Endodermal cell (in vitro differentiated cells): ENCODE results near the gene ALOXE3. TPM values are rescaled to one million over a fixed set of nuclear protein-coding genes. Genes with fewer than 3 reads are reported as not detected.

Experiments
- DNase-seq: peaks from one replicate; pipeline ENCODE4 v3.0.0-alpha.2; 2017
- H3K27ac ChIP-seq: 2 replicates; pipeline ENCODE4 v1.5.1; 2013; ENCODE audit warnings: mild to moderate bottlenecking, low read depth, low read length, moderate library complexity
- H3K27me3 ChIP-seq: 2 replicates; pipeline ENCODE4 v1.6.1; 2013; ENCODE audit warnings: mild to moderate bottlenecking, low read length, moderate library complexity; ENCODE audit not compliant: insufficient read depth, control insufficient read depth, poor library complexity, severe bottlenecking
- H3K36me3 ChIP-seq: 2 replicates; pipeline ENCODE4 v1.7.0; 2013; ENCODE audit warnings: mild to moderate bottlenecking, low read length, moderate library complexity; ENCODE audit not compliant: control insufficient read depth, insufficient read depth
- H3K4me1 ChIP-seq: one replicate; pipeline ENCODE4 v1.7.0; 2013; ENCODE audit warnings: low read length; ENCODE audit not compliant: control insufficient read depth, insufficient read depth
- H3K4me3 ChIP-seq: 2 replicates; pipeline ENCODE4 v1.5.1; 2013; ENCODE audit warnings: mild to moderate bottlenecking, low read length, moderate library complexity
- H3K9ac ChIP-seq: 2 replicates; pipeline ENCODE4 v1.6.1; 2013; ENCODE audit warnings: mild to moderate bottlenecking, low read length, moderate library complexity; ENCODE audit not compliant: poor library complexity, severe bottlenecking; ENCODE audit errors: extremely low read depth
- H3K9me3 ChIP-seq: 2 replicates; pipeline ENCODE4 v1.6.1; 2013; ENCODE audit warnings: mild to moderate bottlenecking, low read length, moderate library complexity; ENCODE audit not compliant: control insufficient read depth
- H3K27ac Mint-ChIP-seq: 2 replicates; pipeline ENCODE4 v1.8.0; 2020; ENCODE audit warnings: mixed read lengths
- H3K27me3 Mint-ChIP-seq: 2 replicates; pipeline ENCODE4 v1.8.0; 2021; ENCODE audit warnings: mild to moderate bottlenecking, mixed read lengths; ENCODE audit not compliant: insufficient read depth
- H3K36me3 Mint-ChIP-seq: 2 replicates; pipeline ENCODE4 v1.8.0; 2020; ENCODE audit warnings: low read depth, mixed read lengths
- H3K4me1 Mint-ChIP-seq: 2 replicates; pipeline ENCODE4 v1.8.0; 2020; ENCODE audit warnings: mixed read lengths
- H3K4me3 Mint-ChIP-seq: 2 replicates; pipeline ENCODE4 v1.8.0; 2020; ENCODE audit warnings: mild to moderate bottlenecking, moderate library complexity, mixed read lengths
- H3K9me3 Mint-ChIP-seq: 2 replicates; pipeline ENCODE4 v1.8.0; 2020; ENCODE audit warnings: mild to moderate bottlenecking, mixed read lengths
- CTCF ChIP-seq: fragments of 200-600 bp; sonication (generic); conservative IDR thresholded peaks from 2 replicates; pipeline ENCODE4 v1.5.0; 2021; ENCODE audit warnings: antibody characterized with exemption, mild to moderate bottlenecking
- WGBS, 2 experiments: methylation state at CpG; one replicate each; pipeline versions ENCODE4 v1.1.5 to v1.1.7; 2013; ENCODE audit warnings: missing lambda C conversion rate in 2 of 2, mixed read lengths in 1 of 2; ENCODE audit not compliant: insufficient coverage in 1 of 2, insufficient read length in 1 of 2; 5-methylcytosine and 5-hydroxymethylcytosine counted together
- total RNA-seq, 2 donors: library from RNA; stranded (reverse); fragmentation: NEBNext Ultra II Directional in 1 of 2; extraction: Animal tissue kit (Norgen Biotek cat#: 25700) in 1 of 2; gene quantifications; 2 replicates in 1 of 2; 3 replicates in 1 of 2; pipeline ENCODE4 v1.2.1, GENCODE V29; 2021

ALOXE3 gene
- total RNA-seq, 2 donors from 2014 or later: 0.13 to 0.49 TPM

GRCh38 chr17:8162233-8162996, 44.1 kb upstream of the ALOXE3 start, which contains the start of gene VAMP2:
VAMP2 (minus strand) TSS chr17:8162948; CDS start chr17:8162879, 69 bp downstream.
- peak within 1 kb of the TSS; percentile 93 for H3K4me3 ChIP-seq
- H3K4me1 Mint-ChIP-seq: peaks cover 39% of the 10 kb centered on the region
- H3K9me3 Mint-ChIP-seq: no peaks in the 10 kb centered on the region
- peak; percentile 91 for DNase-seq
- H3K27me3 Mint-ChIP-seq: no peaks in the 10 kb centered on the region
- peaks cover 15% of the 10 kb centered on the region for H3K4me1 ChIP-seq
- WGBS, 2 experiments: 0% methylated on average over 11 to 75 of the region's 75 CpGs
- no peaks in the 10 kb centered on the region for H3K27me3 ChIP-seq
- no peaks in the 10 kb centered on the region for H3K9me3 ChIP-seq
- peak within 1 kb of the TSS; percentile 81 for H3K9ac ChIP-seq
- H3K4me3 Mint-ChIP-seq: peak within 1 kb of the TSS; percentile 77
- peaks cover 27% of the 10 kb centered on the region for H3K36me3 ChIP-seq
- H3K27ac ChIP-seq: peak within 1 kb of the TSS; percentile 91
- peak within 1 kb of the TSS; percentile 98 for H3K27ac Mint-ChIP-seq
- peak; percentile 7 for TF ChIP-seq CTCF
- H3K36me3 Mint-ChIP-seq: peaks cover 31% of the 10 kb centered on the region

GRCh38 chr17:8161289-8162232, 43.2 kb upstream of the ALOXE3 start:
- Mint-ChIP-seq H3K27me3 (no peaks in the 10 kb centered on the region), H3K4me3 (peak overlapping the region; percentile 77), H3K27ac (peak overlapping the region; percentile 64), H3K4me1 (peaks cover 36% of the 10 kb centered on the region), H3K9me3 (no peaks in the 10 kb centered on the region), H3K36me3 (peaks cover 31% of the 10 kb centered on the region)
- peak overlapping the region; percentile 81 for H3K9ac ChIP-seq
- no peaks in the 10 kb centered on the region for H3K27me3 ChIP-seq
- H3K4me1 ChIP-seq: peaks cover 15% of the 10 kb centered on the region
- H3K4me3 ChIP-seq: peak overlapping the region; percentile 93
- peaks cover 27% of the 10 kb centered on the region for H3K36me3 ChIP-seq
- no peaks in the 10 kb centered on the region for H3K9me3 ChIP-seq
- TF ChIP-seq CTCF: peak; percentile 10
- H3K27ac ChIP-seq: no peak overlapping the region
- 85 to 91% methylated on average over 10 to 18 of the region's 19 CpGs for WGBS, 2 experiments
- DNase-seq: no peak

GRCh38 chr17:8160741-8161221, 42.5 kb upstream of the ALOXE3 start:
- Histone ChIP-seq H3K36me3 (peaks cover 27% of the 10 kb centered on the region), H3K4me1 (peaks cover 17% of the 10 kb centered on the region), H3K27ac (no peak overlapping the region), H3K9ac (no peak overlapping the region), H3K27me3 (no peaks in the 10 kb centered on the region), H3K4me3 (peak overlapping the region; percentile 93), H3K9me3 (no peaks in the 10 kb centered on the region)
- Mint-ChIP-seq H3K9me3 (no peaks in the 10 kb centered on the region), H3K27me3 (no peaks in the 10 kb centered on the region), H3K4me1 (peaks cover 34% of the 10 kb centered on the region), H3K27ac (no peak overlapping the region), H3K36me3 (peaks cover 31% of the 10 kb centered on the region), H3K4me3 (peak overlapping the region; percentile 77)
- no peak for TF ChIP-seq CTCF
- WGBS, 2 experiments: 63 to 83% methylated on average over 2 to 5 of the region's 5 CpGs
- DNase-seq: peak; percentile 35
